Endothelial cell (in vitro differentiated cells): ENCODE results near the gene LOXL1. TPM values are rescaled to one million over a fixed set of nuclear protein-coding genes. Genes with fewer than 3 reads are reported as not detected.
A peak's percentile ranks its signal among the peaks of the same experiment; 100 is the strongest.

Source experiments
- DNase-seq: peaks from one replicate; pipeline ENCODE4 v3.0.0; 2021; ENCODE audit warnings: low spot score
- H3K27ac Mint-ChIP-seq: one replicate; pipeline ENCODE4 v1.8.0; 2021; ENCODE audit warnings: mixed read lengths, inconsistent platforms; ENCODE audit not compliant: unreplicated experiment
- H3K27me3 Mint-ChIP-seq: one replicate; pipeline ENCODE4 v1.8.0; 2021; ENCODE audit warnings: mild to moderate bottlenecking, moderate library complexity, mixed read lengths, inconsistent platforms; ENCODE audit not compliant: unreplicated experiment
- H3K36me3 Mint-ChIP-seq: one replicate; pipeline ENCODE4 v1.8.0; 2021; ENCODE audit warnings: mild to moderate bottlenecking, low read depth, mixed read lengths, inconsistent platforms; ENCODE audit not compliant: unreplicated experiment
- H3K4me1 Mint-ChIP-seq: one replicate; pipeline ENCODE4 v1.8.0; 2021; ENCODE audit warnings: mild to moderate bottlenecking, mixed read lengths, inconsistent platforms; ENCODE audit not compliant: unreplicated experiment
- H3K4me3 Mint-ChIP-seq: one replicate; pipeline ENCODE4 v1.8.0; 2021; ENCODE audit warnings: mild to moderate bottlenecking, mixed read lengths, inconsistent platforms; ENCODE audit not compliant: unreplicated experiment
- H3K9me3 Mint-ChIP-seq: one replicate; pipeline ENCODE4 v1.8.0; 2021; ENCODE audit warnings: mixed read lengths, inconsistent platforms; ENCODE audit not compliant: unreplicated experiment
- CTCF ChIP-seq: fragments of 200-600 bp; sonication (generic); IDR thresholded peaks from one replicate; pipeline ENCODE4 v1.5.0; 2021; ENCODE audit warnings: antibody characterized with exemption; ENCODE audit not compliant: unreplicated experiment
- total RNA-seq: library from RNA; stranded (reverse); fragmentation: NEBNext Ultra II Directional; extraction: Animal tissue kit (Norgen Biotek cat#: 25700); gene quantifications from one replicate; pipeline ENCODE4 v1.2.1, GENCODE V29; 2021; ENCODE audit not compliant: unreplicated experiment

LOXL1 gene
- total RNA-seq, 1 donor from 2014 or later = 156 TPM

GRCh38 chr15:73942751-73943270 is 16.5 kb downstream of the LOXL1 start:
- Mint-ChIP-seq H3K9me3 (no peaks in the 10 kb centered on the region), H3K36me3 (peaks cover 31% of the 10 kb centered on the region), H3K4me1 (peaks cover 47% of the 10 kb centered on the region), H3K27me3 (peaks cover 8% of the 10 kb centered on the region), H3K27ac (no peak overlapping the region), H3K4me3 (no peak overlapping the region)
- DNase-seq = no peak
- TF ChIP-seq CTCF = no peak

GRCh38 chr15:73944161-73945129 is 18.2 kb downstream of the LOXL1 start:
- Mint-ChIP-seq H3K27me3 (peaks cover 8% of the 10 kb centered on the region), H3K9me3 (no peaks in the 10 kb centered on the region), H3K36me3 (peaks cover 43% of the 10 kb centered on the region), H3K4me1 (peaks cover 38% of the 10 kb centered on the region), H3K4me3 (no peak overlapping the region), H3K27ac (peak overlapping the region; percentile 45)
- DNase-seq = no peak
- TF ChIP-seq CTCF = no peak

- TF ChIP-seq CTCF = no peak
- peak overlapping the region; percentile 45 for H3K27ac Mint-ChIP-seq
These were observed 18.9 kb downstream of the LOXL1 start for GRCh38 chr15:73945130-73945508.

GRCh38 chr15:73946046-73946721 is 19.9 kb downstream of the LOXL1 start:
- TF ChIP-seq CTCF = no peak
- Mint-ChIP-seq H3K27ac (no peak overlapping the region), H3K4me3 (no peak overlapping the region), H3K9me3 (no peaks in the 10 kb centered on the region), H3K4me1 (peaks cover 36% of the 10 kb centered on the region), H3K27me3 (peaks cover 8% of the 10 kb centered on the region), H3K36me3 (peaks cover 39% of the 10 kb centered on the region)
- no peak for DNase-seq

More at GRCh38 chr15:73945130-73945508, 18.9 kb downstream of the LOXL1 start:
- H3K4me1 Mint-ChIP-seq = peaks cover 33% of the 10 kb centered on the region
- peaks cover 8% of the 10 kb centered on the region for H3K27me3 Mint-ChIP-seq
- no peak for DNase-seq
- peaks cover 40% of the 10 kb centered on the region for H3K36me3 Mint-ChIP-seq
- no peak overlapping the region for H3K4me3 Mint-ChIP-seq
- H3K9me3 Mint-ChIP-seq = no peaks in the 10 kb centered on the region
